ENCODE results near the gene FLNA.
"Not testable (repeated sequence)": the region's sequence is repeated elsewhere in the genome, so short reads cannot be mapped to it uniquely, and the experiment has no call there.

FLNA gene

GRCh38 chrX:154358829-154359228 is 15.6 kb downstream of the FLNA start:
- no peak for DNase-seq (ENCODE audit: low read depth in 3 of 3)

GRCh38 chrX:154358011-154358410 is 16.4 kb downstream of the FLNA start:
- DNase-seq (ENCODE audit: low read depth in 3 of 3) = no peak

GRCh38 chrX:154357205-154357604 is 17.2 kb downstream of the FLNA start:
- no peak for DNase-seq (ENCODE audit: low read depth in 3 of 3)

- no peak for DNase-seq (ENCODE audit: low read depth in 3 of 3)
Measured at GRCh38 chrX:154356596-154356995, 17.8 kb downstream of the FLNA start.

GRCh38 chrX:154355776-154356140 is 18.7 kb downstream of the FLNA start:
- DNase-seq (ENCODE audit: low read depth in 3 of 3) = no peak

GRCh38 chrX:154355094-154355775 is 19.2 kb downstream of the FLNA start:
- no peak for DNase-seq (ENCODE audit: low read depth in 3 of 3)

- DNase-seq (ENCODE audit: low read depth in 3 of 3) = no peak
Measured at GRCh38 chrX:154354516-154354915, 19.9 kb downstream of the FLNA start.

- no peak for DNase-seq (ENCODE audit: low read depth in 3 of 3)
Measured at GRCh38 chrX:154354013-154354412, 20.4 kb downstream of the FLNA start.

GRCh38 chrX:154353172-154353843 is 21.1 kb downstream of the FLNA start:
- DNase-seq (ENCODE audit: low read depth in 3 of 3) = no peak

GRCh38 chrX:154352466-154352865 is 22.0 kb downstream of the FLNA start:
- DNase-seq (ENCODE audit: low read depth in 3 of 3) = no peak

- no peak for DNase-seq (ENCODE audit: low read depth in 3 of 3)
Measured at GRCh38 chrX:154352012-154352401, 22.4 kb downstream of the FLNA start.

GRCh38 chrX:154351183-154352011 is 23.0 kb downstream of the FLNA start:
- no peak for DNase-seq (ENCODE audit: low read depth in 3 of 3)

- DNase-seq (ENCODE audit: low read depth in 3 of 3) = no peak
Measured at GRCh38 chrX:154350429-154351182, 23.8 kb downstream of the FLNA start.

- DNase-seq (ENCODE audit: low read depth in 3 of 3) = no peak
Measured at GRCh38 chrX:154349979-154350378, 24.5 kb downstream of the FLNA start.

GRCh38 chrX:154349359-154349935 is 25.0 kb downstream of the FLNA start:
- DNase-seq (ENCODE audit: low read depth in 3 of 3) = no peak

- no peak for DNase-seq (ENCODE audit: low read depth in 3 of 3)
Measured at GRCh38 chrX:154348646-154349358, 25.6 kb downstream of the FLNA start.

- DNase-seq (ENCODE audit: low read depth in 3 of 3) = no peak
Measured at GRCh38 chrX:154348114-154348531, 26.3 kb downstream of the FLNA start.

GRCh38 chrX:154343620-154344019 is 30.8 kb downstream of the FLNA start:
- not testable (repeated sequence) for DNase-seq (ENCODE audit: low read depth in 3 of 3)

GRCh38 chrX:154343063-154343462 is 31.4 kb downstream of the FLNA start:
- DNase-seq (ENCODE audit: low read depth in 3 of 3) = not testable (repeated sequence)

GRCh38 chrX:154341399-154342298 is 32.8 kb downstream of the FLNA start:
- not testable (repeated sequence) for DNase-seq (ENCODE audit: low read depth in 3 of 3)

Measured in stimulated activated CD4-positive, alpha-beta T cell treated with anti-CD3 and anti-CD28 coated beads, TNF-alpha, amount 100 ng/mL, for 48 hours (primary cell).